ENCODE results near the gene MRM3.

DNA sequence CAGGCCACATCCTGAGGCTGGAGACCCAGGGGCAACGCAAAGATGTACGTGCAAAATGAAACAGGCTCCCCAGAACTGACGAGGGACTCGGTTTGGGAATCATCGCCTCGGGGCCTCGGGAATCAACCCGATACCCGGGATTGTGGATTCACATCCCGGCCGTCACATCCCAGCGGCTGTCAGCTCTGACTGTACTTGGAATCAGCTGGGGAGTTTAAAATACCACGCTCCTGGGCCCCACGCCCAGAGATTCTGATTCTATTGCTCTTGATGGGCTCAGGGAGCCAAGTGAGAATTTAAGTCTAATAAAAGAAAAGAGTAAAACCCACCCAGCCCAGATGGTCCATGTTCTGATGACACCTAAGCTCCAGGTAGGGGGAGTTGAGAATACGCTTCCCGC is 42.2 kb downstream of the MRM3 start:
- TF ChIP-seq RCOR1 (IDR thresholded peaks at IDR 0.05; ENCODE audit: insufficient replicate concordance, low read length) (no peak), SMC3 (IDR thresholded peaks at IDR 0.05; ENCODE audit: low read depth, low read length) (no peak), POLR2A (IDR thresholded peaks at IDR 0.05; ENCODE audit: low read depth, low read length) (no peak), RAD21 (IDR thresholded peaks at IDR 0.05; ENCODE audit: low read length) (no peak), BHLHE40 (IDR thresholded peaks at IDR 0.05; ENCODE audit: low read depth, low read length) (no peak), MAFK (IDR thresholded peaks at IDR 0.05; ENCODE audit: low read depth, low read length) (no peak), RFX5 (IDR thresholded peaks at IDR 0.05; ENCODE audit: low read depth, low read length) (no peak), MAZ (IDR thresholded peaks at IDR 0.05; ENCODE audit: borderline replicate concordance, low read depth, low read length) (no peak), FOS (IDR thresholded peaks at IDR 0.05; ENCODE audit: low read depth, low read length) (no peak), NFE2L2 (IDR thresholded peaks at IDR 0.05; ENCODE audit: low read depth, low read length) (no peak), MXI1 (IDR thresholded peaks at IDR 0.05; ENCODE audit: borderline replicate concordance, low read depth, low read length) (no peak)
- TF ChIP-seq, protein P1, sequence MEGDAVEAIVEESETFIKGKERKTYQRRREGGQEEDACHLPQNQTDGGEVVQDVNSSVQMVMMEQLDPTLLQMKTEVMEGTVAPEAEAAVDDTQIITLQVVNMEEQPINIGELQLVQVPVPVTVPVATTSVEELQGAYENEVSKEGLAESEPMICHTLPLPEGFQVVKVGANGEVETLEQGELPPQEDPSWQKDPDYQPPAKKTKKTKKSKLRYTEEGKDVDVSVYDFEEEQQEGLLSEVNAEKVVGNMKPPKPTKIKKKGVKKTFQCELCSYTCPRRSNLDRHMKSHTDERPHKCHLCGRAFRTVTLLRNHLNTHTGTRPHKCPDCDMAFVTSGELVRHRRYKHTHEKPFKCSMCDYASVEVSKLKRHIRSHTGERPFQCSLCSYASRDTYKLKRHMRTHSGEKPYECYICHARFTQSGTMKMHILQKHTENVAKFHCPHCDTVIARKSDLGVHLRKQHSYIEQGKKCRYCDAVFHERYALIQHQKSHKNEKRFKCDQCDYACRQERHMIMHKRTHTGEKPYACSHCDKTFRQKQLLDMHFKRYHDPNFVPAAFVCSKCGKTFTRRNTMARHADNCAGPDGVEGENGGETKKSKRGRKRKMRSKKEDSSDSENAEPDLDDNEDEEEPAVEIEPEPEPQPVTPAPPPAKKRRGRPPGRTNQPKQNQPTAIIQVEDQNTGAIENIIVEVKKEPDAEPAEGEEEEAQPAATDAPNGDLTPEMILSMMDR (conservative IDR thresholded peaks at IDR 0.05; ENCODE audit: low read depth, low read length): no peak
- TF ChIP-seq, protein P2, sequence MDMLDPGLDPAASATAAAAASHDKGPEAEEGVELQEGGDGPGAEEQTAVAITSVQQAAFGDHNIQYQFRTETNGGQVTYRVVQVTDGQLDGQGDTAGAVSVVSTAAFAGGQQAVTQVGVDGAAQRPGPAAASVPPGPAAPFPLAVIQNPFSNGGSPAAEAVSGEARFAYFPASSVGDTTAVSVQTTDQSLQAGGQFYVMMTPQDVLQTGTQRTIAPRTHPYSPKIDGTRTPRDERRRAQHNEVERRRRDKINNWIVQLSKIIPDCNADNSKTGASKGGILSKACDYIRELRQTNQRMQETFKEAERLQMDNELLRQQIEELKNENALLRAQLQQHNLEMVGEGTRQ (IDR thresholded peaks at IDR 0.05; ENCODE audit: low read depth, low read length): no peak
- TF ChIP-seq, protein P3, sequence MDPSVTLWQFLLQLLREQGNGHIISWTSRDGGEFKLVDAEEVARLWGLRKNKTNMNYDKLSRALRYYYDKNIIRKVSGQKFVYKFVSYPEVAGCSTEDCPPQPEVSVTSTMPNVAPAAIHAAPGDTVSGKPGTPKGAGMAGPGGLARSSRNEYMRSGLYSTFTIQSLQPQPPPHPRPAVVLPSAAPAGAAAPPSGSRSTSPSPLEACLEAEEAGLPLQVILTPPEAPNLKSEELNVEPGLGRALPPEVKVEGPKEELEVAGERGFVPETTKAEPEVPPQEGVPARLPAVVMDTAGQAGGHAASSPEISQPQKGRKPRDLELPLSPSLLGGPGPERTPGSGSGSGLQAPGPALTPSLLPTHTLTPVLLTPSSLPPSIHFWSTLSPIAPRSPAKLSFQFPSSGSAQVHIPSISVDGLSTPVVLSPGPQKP (IDR thresholded peaks at IDR 0.05; ENCODE audit: borderline replicate concordance, low read depth, low read length): no peak

Data from IMR-90 (cell line).